PFSK-1 (cell line): Measurements from ENCODE around the gene CCDC13.

Source experiments
- POLR2AphosphoS5 ChIP-seq: IDR thresholded peaks from 2 replicates; pipeline ENCODE4 v1.6.1; 2012; ENCODE audit warnings: low read depth, mild to moderate bottlenecking, control low read depth, low read length, moderate library complexity
- SIN3A ChIP-seq: IDR thresholded peaks from 2 replicates; pipeline ENCODE4 v1.6.1; 2012; ENCODE audit warnings: mild to moderate bottlenecking, low read length, moderate library complexity, borderline replicate concordance; ENCODE audit not compliant: insufficient read depth
- TAF1 ChIP-seq: IDR thresholded peaks from 2 replicates; pipeline ENCODE4 v1.6.1; 2012; ENCODE audit warnings: low read length, control low read depth, borderline replicate concordance; ENCODE audit not compliant: insufficient read depth
- TF ChIP-seq, protein P1 (sequence below), 2 experiments: IDR thresholded peaks; 2 replicates each; pipeline versions ENCODE4 v1.6.1 to v1.8.0; 2011 to 2012; ENCODE audit warnings: low read depth in 2 of 2, low read length in 2 of 2, control low read depth in 1 of 2, inconsistent platforms in 1 of 2, mild to moderate bottlenecking in 1 of 2, moderate library complexity in 1 of 2; ENCODE audit not compliant: insufficient read depth in 1 of 2

DNA sequence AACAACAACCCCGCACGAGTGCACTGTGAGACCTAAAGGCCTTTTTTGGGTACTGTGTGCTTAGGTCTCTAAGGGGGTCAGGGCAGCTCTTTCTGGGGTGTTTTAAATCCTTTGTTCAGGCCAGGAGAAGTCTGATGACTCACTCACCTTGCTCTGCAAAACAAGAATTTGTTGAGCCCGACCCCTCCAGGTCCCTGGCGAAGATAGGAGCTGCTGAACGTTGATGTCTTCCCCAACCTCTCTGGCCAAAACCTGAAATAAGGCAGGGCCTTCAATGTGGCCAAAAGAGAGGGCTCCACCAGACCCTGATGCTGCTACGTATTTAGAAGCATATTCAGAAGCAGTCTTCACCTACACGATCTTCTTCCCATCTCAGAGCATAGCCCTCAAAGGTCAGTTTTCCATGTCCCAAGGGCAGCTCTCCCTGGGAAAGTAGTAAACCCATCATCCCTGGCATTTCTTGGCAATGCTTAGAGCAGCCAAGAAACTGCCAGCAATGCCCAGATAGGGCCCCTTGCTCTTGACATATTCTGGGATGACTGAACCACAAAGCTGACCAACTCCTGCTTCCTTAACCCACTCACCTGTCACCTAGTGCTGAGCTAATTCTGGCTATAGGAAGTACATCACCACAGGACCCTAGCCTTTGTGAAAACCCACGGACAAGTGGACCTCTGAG is 27.1 kb downstream of the CCDC13 start:
- TF ChIP-seq POLR2AphosphoS5, result no peak
- no peak for TF ChIP-seq SIN3A
- TF ChIP-seq, protein P1, sequence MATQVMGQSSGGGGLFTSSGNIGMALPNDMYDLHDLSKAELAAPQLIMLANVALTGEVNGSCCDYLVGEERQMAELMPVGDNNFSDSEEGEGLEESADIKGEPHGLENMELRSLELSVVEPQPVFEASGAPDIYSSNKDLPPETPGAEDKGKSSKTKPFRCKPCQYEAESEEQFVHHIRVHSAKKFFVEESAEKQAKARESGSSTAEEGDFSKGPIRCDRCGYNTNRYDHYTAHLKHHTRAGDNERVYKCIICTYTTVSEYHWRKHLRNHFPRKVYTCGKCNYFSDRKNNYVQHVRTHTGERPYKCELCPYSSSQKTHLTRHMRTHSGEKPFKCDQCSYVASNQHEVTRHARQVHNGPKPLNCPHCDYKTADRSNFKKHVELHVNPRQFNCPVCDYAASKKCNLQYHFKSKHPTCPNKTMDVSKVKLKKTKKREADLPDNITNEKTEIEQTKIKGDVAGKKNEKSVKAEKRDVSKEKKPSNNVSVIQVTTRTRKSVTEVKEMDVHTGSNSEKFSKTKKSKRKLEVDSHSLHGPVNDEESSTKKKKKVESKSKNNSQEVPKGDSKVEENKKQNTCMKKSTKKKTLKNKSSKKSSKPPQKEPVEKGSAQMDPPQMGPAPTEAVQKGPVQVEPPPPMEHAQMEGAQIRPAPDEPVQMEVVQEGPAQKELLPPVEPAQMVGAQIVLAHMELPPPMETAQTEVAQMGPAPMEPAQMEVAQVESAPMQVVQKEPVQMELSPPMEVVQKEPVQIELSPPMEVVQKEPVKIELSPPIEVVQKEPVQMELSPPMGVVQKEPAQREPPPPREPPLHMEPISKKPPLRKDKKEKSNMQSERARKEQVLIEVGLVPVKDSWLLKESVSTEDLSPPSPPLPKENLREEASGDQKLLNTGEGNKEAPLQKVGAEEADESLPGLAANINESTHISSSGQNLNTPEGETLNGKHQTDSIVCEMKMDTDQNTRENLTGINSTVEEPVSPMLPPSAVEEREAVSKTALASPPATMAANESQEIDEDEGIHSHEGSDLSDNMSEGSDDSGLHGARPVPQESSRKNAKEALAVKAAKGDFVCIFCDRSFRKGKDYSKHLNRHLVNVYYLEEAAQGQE (IDR thresholded peaks at IDR 0.05; ENCODE audit: insufficient read depth in 1 of 2, low read depth in 2 of 2, low read length in 2 of 2), result no peak
- no peak for TF ChIP-seq TAF1
